HCEC 1CT (cell line): Measurements from ENCODE around the gene AAMP.
"Not testable (repeated sequence)": the region's sequence is repeated elsewhere in the genome, so short reads cannot be mapped to it uniquely, and the experiment has no call there.

Experiments used
- DNase-seq: peaks from one replicate; pipeline ENCODE4 v3.0.0-alpha.2; 2017

AAMP gene

GRCh38 chr2:218273908-218274249 is 3.9 kb upstream of the AAMP start:
- no peak for DNase-seq

- DNase-seq, result not testable (repeated sequence)
These were observed 3.4 kb upstream of the AAMP start for GRCh38 chr2:218273214-218273907.

GRCh38 chr2:218272531-218273212 is 2.7 kb upstream of the AAMP start:
- peak; percentile 91 for DNase-seq

DNA sequence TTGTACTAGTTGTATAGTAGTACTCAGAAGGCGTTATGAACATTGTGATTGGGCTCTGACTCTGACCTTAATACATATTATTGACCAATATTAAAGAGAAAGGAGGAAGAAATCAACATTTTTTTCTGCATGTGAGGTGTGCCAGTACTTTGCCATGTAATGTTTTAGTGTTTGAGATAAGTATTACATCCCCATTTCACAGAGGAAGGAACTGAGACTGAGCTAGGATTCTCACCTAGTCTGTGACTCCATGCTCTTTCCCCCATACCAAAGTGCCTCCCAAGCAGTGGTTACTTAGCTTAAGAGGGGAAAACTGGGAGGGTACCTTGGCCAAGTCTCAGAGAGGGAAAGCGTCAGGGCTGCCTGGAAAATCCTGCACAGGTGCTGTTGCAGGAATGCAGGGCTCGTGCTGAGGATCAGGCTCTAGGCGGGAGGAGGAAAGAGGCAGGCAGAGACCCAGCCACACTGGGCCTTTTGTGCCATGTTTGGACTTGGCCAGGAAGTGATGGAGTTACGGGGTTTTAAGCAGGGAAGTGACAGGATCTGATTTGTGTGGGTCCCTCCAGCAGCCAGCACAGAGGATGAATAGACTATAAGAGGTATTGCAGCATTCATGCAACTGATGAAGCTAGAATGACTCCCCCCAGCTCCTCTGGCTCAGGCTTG is 2.1 kb upstream of the AAMP start:
- no peak for DNase-seq

DNA sequence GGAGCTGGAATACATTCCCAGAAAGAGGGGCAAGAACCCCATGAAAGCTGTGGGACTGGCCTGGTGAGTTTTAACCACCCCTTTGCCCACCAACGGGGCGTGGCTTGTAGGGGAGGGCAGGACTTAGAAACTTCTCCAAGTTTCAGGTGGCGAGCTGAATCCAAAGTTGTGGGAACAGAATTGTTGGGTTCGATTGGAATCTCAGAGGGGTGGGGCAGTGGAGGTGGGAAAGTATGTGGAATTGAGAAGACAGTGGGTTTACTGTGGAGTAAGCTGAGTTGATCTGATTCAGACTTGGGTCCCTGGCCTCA is 1.5 kb upstream of the AAMP start:
- no peak for DNase-seq

DNA sequence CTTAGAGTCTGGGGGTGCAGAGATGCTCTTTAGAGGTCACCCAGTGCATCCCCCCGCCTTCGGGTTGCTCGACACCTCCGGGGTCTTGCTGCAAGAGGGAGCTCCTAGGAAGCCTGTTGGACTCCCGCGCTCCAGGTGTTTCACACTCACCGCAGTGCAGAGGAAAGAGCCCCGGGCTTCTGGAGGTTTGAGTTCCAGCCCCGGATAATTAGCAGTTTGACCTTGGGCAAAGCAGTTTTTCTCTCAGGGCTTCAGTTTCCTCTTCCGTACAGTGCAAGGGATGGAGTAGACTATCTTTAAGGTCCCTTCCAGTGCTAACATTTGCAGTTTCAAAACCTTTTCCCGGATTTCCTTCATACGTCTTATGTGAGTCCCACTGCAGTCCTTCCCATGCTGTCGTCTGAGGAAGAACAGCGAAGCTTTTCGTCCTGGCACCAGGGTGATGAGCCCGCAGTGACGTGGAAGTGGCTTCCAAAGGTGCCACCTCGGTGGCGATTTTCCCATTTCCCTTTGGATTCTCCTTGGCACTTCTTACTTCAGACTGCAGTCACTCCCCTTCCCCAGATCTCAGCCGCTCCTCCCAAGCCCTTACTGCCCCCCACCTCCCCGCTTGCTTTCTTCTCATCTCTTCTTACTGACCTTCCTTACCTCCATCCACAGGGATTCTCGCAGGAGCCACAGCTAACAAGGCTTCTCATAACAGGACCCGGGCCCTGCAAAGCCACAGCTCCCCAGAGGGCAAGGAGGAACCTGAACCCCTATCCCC is 967 bp upstream of the AAMP start:
- DNase-seq, result no peak

DNA sequence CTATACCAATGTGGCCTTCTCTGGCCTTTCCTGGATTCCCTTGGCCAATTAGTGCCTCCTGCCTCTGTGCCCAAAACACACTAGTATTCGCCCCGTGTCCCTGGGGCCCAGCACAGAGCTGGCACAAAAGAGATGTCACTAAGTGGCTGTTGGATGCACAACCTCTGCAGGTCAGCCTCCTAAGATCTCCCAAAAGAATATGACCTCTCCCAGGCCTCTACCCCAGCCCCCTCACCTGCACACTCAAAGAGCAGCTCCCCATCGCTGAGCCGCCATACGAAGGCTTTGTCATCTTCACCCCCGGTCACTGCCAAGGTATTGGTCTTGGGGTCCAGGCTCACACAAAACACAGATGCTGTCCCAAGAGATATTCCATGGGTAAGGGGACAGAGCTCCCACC is 2.7 kb downstream of the AAMP start:
- no peak for DNase-seq

DNA sequence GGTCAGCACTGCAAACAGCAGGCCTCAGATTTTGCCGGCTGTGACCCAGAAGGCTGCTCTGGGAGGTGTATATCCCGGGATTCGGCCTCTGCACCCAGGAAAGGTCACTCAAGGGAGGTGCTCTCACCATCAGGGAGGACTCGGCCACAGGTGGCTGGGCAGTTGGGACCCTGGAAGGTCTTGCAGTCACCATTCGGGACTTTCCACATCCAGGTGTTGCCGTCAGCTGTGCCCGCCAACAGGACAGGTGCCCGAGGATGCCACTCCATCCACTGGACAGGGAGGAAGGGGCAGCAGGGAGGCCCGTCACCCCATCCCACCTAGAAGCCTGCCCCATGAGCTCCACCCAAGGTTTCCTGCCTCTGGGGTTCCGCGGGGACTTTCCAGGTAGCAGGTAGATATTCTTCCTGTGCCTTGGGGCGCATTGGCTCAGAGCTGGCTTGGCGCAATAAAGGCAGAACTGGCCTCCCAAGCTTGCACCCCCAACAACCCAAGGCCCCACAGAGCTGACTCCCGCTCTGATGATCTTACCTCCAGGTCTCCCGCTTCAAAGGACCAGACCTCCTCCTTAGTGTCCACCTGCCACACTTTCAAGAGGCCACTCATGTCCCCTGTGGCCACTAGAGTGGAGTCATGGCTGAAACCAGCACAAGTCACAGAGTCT is 3.5 kb downstream of the AAMP start:
- no peak for DNase-seq

GRCh38 chr2:218265626-218266025 is 4.3 kb downstream of the AAMP start:
- DNase-seq, result no peak

- DNase-seq, result no peak
These were observed 5.0 kb downstream of the AAMP start for GRCh38 chr2:218264773-218265561.

- DNase-seq, result no peak
These were observed 5.9 kb downstream of the AAMP start for GRCh38 chr2:218263817-218264641.

DNA sequence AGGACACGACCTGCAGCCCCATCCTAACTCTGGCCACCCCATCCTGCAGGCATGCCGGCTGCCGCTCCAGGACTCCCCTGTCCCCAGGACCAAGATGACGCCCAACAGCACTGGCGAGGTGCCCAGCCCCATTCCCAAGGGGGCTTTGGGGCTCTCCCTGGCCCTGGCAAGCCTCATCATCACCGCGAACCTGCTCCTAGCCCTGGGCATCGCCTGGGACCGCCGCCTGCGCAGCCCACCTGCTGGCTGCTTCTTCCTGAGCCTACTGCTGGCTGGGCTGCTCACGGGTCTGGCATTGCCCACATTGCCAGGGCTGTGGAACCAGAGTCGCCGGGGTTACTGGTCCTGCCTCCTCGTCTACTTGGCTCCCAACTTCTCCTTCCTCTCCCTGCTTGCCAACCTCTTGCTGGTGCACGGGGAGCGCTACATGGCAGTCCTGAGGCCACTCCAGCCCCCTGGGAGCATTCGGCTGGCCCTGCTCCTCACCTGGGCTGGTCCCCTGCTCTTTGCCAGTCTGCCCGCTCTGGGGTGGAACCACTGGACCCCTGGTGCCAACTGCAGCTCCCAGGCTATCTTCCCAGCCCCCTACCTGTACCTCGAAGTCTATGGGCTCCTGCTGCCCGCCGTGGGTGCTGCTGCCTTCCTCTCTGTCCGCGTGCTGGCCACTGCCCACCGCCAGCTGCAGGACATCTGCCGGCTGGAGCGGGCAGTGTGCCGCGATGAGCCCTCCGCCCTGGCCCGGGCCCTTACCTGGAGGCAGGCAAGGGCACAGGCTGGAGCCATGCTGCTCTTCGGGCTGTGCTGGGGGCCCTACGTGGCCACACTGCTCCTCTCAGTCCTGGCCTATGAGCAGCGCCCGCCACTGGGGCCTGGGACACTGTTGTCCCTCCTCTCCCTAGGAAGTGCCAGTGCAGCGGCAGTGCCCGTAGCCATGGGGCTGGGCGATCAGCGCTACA is 7.0 kb downstream of the AAMP start:
- DNase-seq, result no peak

DNA sequence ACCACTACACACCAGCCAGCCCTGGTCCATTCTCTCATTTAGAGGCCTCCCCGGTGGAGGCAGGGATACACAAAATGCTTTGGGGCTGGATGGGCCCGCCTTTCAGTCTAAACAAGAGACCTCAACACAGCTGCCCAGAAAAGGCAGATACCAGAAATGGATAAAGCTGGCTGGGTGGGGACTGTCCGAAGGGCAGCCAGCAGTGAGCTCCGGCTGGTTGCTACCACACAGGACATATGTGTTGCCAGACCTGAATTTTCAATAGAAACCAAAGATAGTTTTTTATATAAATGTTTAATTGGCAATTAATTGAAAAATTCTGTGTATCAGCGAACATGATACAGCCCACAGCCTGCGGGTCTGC is 7.7 kb downstream of the AAMP start:
- no peak for DNase-seq

- DNase-seq, result no peak
These were observed 8.3 kb downstream of the AAMP start for GRCh38 chr2:218261423-218262236.

DNA sequence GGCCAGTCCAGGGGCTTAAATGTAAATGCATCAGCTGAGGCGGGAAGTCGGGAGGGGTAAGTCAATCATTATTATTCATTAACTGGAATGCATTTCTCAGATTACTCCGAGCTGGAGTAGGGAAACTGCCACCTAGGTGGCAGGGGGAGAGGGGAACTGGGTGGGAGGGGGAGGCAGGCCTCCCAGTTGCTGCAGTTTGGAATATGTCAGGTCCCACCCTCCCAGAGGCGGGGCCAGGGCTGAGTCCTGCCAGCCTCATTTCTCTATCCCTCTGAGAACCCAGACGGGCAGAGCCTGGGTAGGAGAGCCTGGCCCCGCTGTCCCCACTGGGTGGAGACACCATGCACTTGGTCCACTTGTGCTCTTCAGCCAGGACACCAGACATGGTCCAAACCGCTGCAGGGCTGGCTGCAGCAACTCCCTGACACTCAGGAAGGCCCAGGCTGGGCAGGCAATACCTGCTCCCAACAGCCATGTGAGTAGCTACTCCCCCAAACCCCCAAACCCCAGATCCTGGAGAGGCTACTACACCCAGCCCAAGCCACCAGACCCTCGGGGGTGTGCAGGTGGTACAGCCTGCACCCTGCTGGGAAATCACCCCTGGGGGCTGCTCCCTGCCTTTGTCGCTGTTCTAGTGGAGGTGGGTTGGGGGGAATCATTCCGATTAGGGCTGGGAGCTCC is 9.1 kb downstream of the AAMP start, which contains the start of gene GPBAR1:
GPBAR1 (plus strand) TSS at position 274 of the 681 bp plus-strand sequence. CDS start 1,710 bp downstream, outside the sequence.
- no peak for DNase-seq

DNA sequence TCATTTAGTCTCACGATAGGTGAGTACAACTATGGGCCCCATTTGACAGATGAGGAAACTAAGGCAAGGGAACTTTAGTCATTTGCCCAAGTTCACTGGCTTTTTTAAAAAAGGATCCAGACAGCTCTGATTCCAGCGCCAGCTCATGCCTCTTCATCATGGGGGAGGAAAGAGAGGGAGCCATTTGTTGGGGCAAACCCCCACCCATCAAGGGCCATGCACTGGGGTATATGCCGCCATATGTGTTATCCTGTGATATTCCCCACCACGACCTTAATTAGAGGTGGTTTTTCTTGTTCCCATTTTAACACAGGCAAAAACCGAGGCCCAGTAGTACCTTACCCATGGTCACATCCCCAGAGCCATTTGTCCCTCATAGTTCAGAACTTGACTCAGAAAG is 9.8 kb downstream of the AAMP start:
- no peak for DNase-seq

GRCh38 chr2:218259099-218259961 is 10.6 kb downstream of the AAMP start:
- peak; percentile 81 for DNase-seq
